ENCODE data around the gene NAGA. TPM values are rescaled to one million over a fixed set of nuclear protein-coding genes. Genes with fewer than 3 reads are reported as not detected.
"Not testable (repeated sequence)": the region's sequence is repeated elsewhere in the genome, so short reads cannot be mapped to it uniquely, and the experiment has no call there.

The NAGA gene
- total RNA-seq, 1 experiment from 2014 or later = 26.8 TPM

- no peak for DNase-seq (ENCODE audit: low spot score)
Measured at GRCh38 chr22:42076764-42077485, 6.3 kb upstream of the NAGA start.

- DNase-seq (ENCODE audit: low spot score) = no peak
Measured at GRCh38 chr22:42074846-42075676, 4.4 kb upstream of the NAGA start.

GRCh38 chr22:42074132-42074811 is 3.7 kb upstream of the NAGA start, which contains the start of gene PHETA2:
Gene PHETA2 (plus strand): TSS chr22:42074248. CDS start chr22:42077294, 3,046 bp downstream.
- DNase-seq (ENCODE audit: low spot score) = peak; percentile 25

- DNase-seq (ENCODE audit: low spot score) = no peak
Measured at GRCh38 chr22:42073621-42074041, 3.0 kb upstream of the NAGA start.

- peak; percentile 14 for DNase-seq (ENCODE audit: low spot score)
Measured at GRCh38 chr22:42072606-42073330, 2.2 kb upstream of the NAGA start.

- DNase-seq (ENCODE audit: low spot score) = not testable (repeated sequence)
Measured at GRCh38 chr22:42071508-42071907, 896 bp upstream of the NAGA start.

- DNase-seq (ENCODE audit: low spot score) = no peak
Measured at GRCh38 chr22:42069801-42070516, 653 bp downstream of the NAGA start.

- DNase-seq (ENCODE audit: low spot score) = no peak
Measured at GRCh38 chr22:42068291-42068690, 2.3 kb downstream of the NAGA start.

GRCh38 chr22:42067671-42068251 is 2.9 kb downstream of the NAGA start:
- DNase-seq (ENCODE audit: low spot score) = no peak

- no peak for DNase-seq (ENCODE audit: low spot score)
Measured at GRCh38 chr22:42066937-42067336, 3.7 kb downstream of the NAGA start.

GRCh38 chr22:42066126-42066761 is 4.4 kb downstream of the NAGA start:
- no peak for DNase-seq (ENCODE audit: low spot score)

- no peak for DNase-seq (ENCODE audit: low spot score)
Measured at GRCh38 chr22:42065438-42066125, 5.0 kb downstream of the NAGA start.

- DNase-seq (ENCODE audit: low spot score) = no peak
Measured at GRCh38 chr22:42064629-42065028, 6.0 kb downstream of the NAGA start.

- no peak for DNase-seq (ENCODE audit: low spot score)
Measured at GRCh38 chr22:42062506-42063170, 8.0 kb downstream of the NAGA start.

GRCh38 chr22:42061041-42061440 is 9.6 kb downstream of the NAGA start:
- DNase-seq (ENCODE audit: low spot score) = no peak

- no peak for DNase-seq (ENCODE audit: low spot score)
Measured at GRCh38 chr22:42060489-42060888, 10.1 kb downstream of the NAGA start.

GRCh38 chr22:42056757-42057511 is 13.7 kb downstream of the NAGA start:
- DNase-seq (ENCODE audit: low spot score) = no peak

GRCh38 chr22:42052765-42053164 is 17.8 kb downstream of the NAGA start:
- DNase-seq (ENCODE audit: low spot score) = no peak

Measured in HT-29 (cell line).